ENCODE results near the gene PCNX2. TPM values are rescaled to one million over a fixed set of nuclear protein-coding genes. Genes with fewer than 3 reads are reported as not detected.

Gene PCNX2
- total RNA-seq, 1 donor = 56.8 TPM

DNA sequence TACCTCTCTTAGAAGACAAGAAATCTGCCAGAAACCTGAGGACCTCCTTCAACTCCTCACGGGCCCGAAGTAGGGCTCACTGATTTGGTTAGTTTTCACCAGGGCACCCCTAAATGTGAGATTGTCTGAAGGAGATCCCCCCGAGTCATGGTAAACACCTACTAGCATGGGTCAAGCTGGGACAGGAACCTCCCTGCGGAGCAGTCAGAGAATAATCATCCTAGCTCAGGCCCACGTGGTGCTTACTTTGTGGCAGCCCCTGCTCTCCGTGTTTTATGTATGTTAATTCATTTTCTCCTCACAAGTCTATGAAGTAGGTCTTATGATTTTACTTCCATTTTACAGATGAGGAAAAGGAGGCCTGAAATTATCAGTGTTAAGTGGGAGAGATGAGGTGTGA, 206.9 kb downstream of the PCNX2 start:
- Histone ChIP-seq H3K36me3 (ENCODE audit: insufficient read depth, low read length) (no peaks in the 10 kb centered on the region), H4K20me1 (ENCODE audit: insufficient read depth, low read length) (no peaks in the 10 kb centered on the region), H3K4me1 (ENCODE audit: insufficient read depth, low read length) (no peaks in the 10 kb centered on the region), H2AFZ (ENCODE audit: low read length) (no peak overlapping the region), H3K27ac (ENCODE audit: low read depth, low read length) (no peak overlapping the region), H3K4me3 (ENCODE audit: insufficient read depth, low read length) (no peak overlapping the region), H3K4me2 (ENCODE audit: insufficient read depth, low read length) (no peak overlapping the region), H3K79me2 (ENCODE audit: insufficient read depth, low read length) (no peaks in the 10 kb centered on the region), H3K9me3 (ENCODE audit: low read depth, low read length) (no peaks in the 10 kb centered on the region), H3K27me3 (ENCODE audit: insufficient read depth, low read length) (no peaks in the 10 kb centered on the region)
- TF ChIP-seq, protein P1, sequence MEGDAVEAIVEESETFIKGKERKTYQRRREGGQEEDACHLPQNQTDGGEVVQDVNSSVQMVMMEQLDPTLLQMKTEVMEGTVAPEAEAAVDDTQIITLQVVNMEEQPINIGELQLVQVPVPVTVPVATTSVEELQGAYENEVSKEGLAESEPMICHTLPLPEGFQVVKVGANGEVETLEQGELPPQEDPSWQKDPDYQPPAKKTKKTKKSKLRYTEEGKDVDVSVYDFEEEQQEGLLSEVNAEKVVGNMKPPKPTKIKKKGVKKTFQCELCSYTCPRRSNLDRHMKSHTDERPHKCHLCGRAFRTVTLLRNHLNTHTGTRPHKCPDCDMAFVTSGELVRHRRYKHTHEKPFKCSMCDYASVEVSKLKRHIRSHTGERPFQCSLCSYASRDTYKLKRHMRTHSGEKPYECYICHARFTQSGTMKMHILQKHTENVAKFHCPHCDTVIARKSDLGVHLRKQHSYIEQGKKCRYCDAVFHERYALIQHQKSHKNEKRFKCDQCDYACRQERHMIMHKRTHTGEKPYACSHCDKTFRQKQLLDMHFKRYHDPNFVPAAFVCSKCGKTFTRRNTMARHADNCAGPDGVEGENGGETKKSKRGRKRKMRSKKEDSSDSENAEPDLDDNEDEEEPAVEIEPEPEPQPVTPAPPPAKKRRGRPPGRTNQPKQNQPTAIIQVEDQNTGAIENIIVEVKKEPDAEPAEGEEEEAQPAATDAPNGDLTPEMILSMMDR (IDR thresholded peaks at IDR 0.05; ENCODE audit: extremely low read depth, low read depth, low read length) = no peak
- DNase-seq (ENCODE audit: insufficient read length, low spot score, missing footprints) = no peak

DNA sequence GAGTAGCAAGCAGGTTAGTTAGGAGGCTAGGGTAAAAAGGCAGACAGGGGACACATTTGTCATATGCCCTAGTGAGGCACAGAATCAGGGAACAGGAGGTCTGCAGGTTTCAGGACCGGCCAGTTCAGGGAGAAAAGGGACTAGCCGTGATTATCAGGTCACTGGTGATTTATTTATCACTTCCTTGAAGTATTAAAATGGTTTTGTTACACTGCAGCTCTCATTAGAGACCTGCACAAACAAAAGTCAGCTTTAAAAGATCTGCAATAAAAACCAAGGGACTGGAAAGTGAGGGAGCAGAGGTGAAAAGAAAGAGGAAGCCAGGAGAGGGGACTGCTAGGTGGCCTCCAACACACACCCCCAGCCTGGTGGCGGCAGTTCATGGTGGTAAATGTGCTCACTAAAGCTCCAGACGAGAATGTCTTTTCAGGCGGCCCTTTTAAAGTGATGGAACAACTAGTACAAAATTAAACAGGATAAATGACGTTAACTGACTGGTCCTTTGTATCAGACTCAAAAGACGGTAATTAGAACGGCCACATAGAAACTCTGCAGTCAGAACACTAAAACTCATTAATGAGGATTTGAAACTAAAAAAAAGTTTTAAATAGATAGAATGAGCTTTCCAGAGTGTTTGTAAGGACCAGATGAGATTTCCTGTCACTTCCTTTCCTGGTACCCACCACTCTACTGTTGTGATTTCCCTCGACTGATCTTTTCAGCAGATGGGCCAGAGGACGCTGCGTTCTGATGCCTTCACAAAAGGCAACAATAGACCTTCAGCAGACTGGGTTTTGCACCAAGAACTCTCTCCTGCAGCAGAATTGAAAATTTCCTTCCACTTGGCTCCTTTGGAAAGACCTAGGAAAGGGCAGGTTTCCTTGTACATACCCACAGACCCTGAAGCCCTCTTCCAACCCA, 208.3 kb downstream of the PCNX2 start:
- H3K27ac ChIP-seq (ENCODE audit: low read depth, low read length) = no peak overlapping the region
- H2AFZ ChIP-seq (ENCODE audit: low read length) = no peak overlapping the region
- H4K20me1 ChIP-seq (ENCODE audit: insufficient read depth, low read length) = no peaks in the 10 kb centered on the region
- no peak for DNase-seq (ENCODE audit: insufficient read length, low spot score, missing footprints)
- no peaks in the 10 kb centered on the region for H3K27me3 ChIP-seq (ENCODE audit: insufficient read depth, low read length)
- no peak overlapping the region for H3K4me3 ChIP-seq (ENCODE audit: insufficient read depth, low read length)
- H3K4me2 ChIP-seq (ENCODE audit: insufficient read depth, low read length) = no peak overlapping the region
- H3K9me3 ChIP-seq (ENCODE audit: low read depth, low read length) = no peaks in the 10 kb centered on the region
- TF ChIP-seq, protein P1 (IDR thresholded peaks at IDR 0.05; ENCODE audit: extremely low read depth, low read depth, low read length) = no peak
- no peaks in the 10 kb centered on the region for H3K4me1 ChIP-seq (ENCODE audit: insufficient read depth, low read length)
- no peaks in the 10 kb centered on the region for H3K79me2 ChIP-seq (ENCODE audit: insufficient read depth, low read length)
- no peaks in the 10 kb centered on the region for H3K36me3 ChIP-seq (ENCODE audit: insufficient read depth, low read length)

DNA sequence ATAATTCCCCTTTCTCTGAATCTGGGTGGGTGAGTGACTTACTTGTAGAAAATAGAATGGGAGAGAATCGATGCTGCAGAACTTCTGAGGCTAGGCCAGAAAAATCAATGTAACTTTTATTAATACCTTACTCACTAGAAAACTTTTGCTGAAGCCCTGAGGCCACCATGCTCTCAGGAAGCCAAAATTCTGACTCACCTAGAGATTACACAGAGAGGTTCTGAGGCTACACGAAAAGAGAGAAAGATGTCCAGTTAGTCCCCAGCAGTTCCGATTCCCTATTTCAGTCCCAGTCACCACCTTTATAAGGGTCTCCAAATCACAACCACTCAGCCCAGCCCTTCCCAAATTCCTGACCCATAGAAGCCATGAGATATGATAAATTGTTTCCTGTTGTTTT, 210.0 kb downstream of the PCNX2 start:
- no peaks in the 10 kb centered on the region for H3K79me2 ChIP-seq (ENCODE audit: insufficient read depth, low read length)
- no peak overlapping the region for H2AFZ ChIP-seq (ENCODE audit: low read length)
- H3K27me3 ChIP-seq (ENCODE audit: insufficient read depth, low read length) = no peaks in the 10 kb centered on the region
- H4K20me1 ChIP-seq (ENCODE audit: insufficient read depth, low read length) = no peaks in the 10 kb centered on the region
- TF ChIP-seq, protein P1 (IDR thresholded peaks at IDR 0.05; ENCODE audit: extremely low read depth, low read depth, low read length) = no peak
- no peaks in the 10 kb centered on the region for H3K4me1 ChIP-seq (ENCODE audit: insufficient read depth, low read length)
- no peaks in the 10 kb centered on the region for H3K9me3 ChIP-seq (ENCODE audit: low read depth, low read length)
- no peaks in the 10 kb centered on the region for H3K36me3 ChIP-seq (ENCODE audit: insufficient read depth, low read length)
- no peak for DNase-seq (ENCODE audit: insufficient read length, low spot score, missing footprints)
- no peak overlapping the region for H3K27ac ChIP-seq (ENCODE audit: low read depth, low read length)
- no peak overlapping the region for H3K4me3 ChIP-seq (ENCODE audit: insufficient read depth, low read length)
- H3K4me2 ChIP-seq (ENCODE audit: insufficient read depth, low read length) = no peak overlapping the region

DNA sequence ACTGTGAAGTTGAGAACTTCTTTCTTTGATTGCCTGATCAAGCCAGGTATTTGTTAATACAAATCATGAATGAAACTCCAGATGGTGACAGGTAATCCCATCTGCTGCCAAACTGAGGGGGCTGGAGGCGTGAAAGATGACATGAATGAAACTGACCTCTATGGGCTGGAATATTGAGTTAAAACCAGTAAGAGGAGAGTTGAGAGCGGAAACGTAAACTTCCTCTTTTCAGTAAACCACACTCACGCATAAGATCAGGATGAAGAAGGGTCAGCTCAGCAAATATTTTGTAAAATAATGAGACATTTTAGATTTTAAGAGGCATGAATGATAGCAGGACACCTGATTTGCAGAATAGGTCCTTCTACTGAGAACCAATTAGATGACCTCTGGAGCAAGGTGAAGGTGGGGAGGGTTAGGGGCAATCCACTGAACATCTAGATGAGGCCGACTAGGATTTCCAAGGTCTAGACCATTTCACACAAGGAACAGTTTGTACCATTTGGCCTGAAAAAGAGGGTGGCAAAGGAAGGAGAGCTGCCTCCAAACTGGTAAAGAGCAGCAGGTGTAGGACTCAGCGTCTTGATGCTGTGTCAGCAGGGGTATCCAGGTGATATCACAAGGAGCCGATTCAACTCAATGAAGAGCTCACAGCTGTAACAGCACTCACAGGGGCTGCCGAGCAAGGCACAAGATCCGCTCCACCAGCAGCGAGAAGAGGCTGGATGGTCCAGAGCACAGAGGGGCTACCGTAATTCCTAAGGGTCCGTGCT, 212.6 kb downstream of the PCNX2 start:
- Histone ChIP-seq H3K4me3 (ENCODE audit: insufficient read depth, low read length) (no peak overlapping the region), H3K79me2 (ENCODE audit: insufficient read depth, low read length) (no peaks in the 10 kb centered on the region), H4K20me1 (ENCODE audit: insufficient read depth, low read length) (no peaks in the 10 kb centered on the region), H3K4me1 (ENCODE audit: insufficient read depth, low read length) (no peaks in the 10 kb centered on the region), H2AFZ (ENCODE audit: low read length) (no peak overlapping the region), H3K27me3 (ENCODE audit: insufficient read depth, low read length) (no peaks in the 10 kb centered on the region), H3K4me2 (ENCODE audit: insufficient read depth, low read length) (no peak overlapping the region), H3K9me3 (ENCODE audit: low read depth, low read length) (no peaks in the 10 kb centered on the region), H3K36me3 (ENCODE audit: insufficient read depth, low read length) (no peaks in the 10 kb centered on the region), H3K27ac (ENCODE audit: low read depth, low read length) (no peak overlapping the region)
- DNase-seq (ENCODE audit: insufficient read length, low spot score, missing footprints) = no peak
- TF ChIP-seq, protein P1 (IDR thresholded peaks at IDR 0.05; ENCODE audit: extremely low read depth, low read depth, low read length) = no peak
